H9 (cell line): ENCODE data around the gene WDR7. TPM values are rescaled to one million over a fixed set of nuclear protein-coding genes. Genes with fewer than 3 reads are reported as not detected.

Source experiments
- DNase-seq: peaks from one replicate; pipeline ENCODE4 v3.0.0-alpha.2; 2017
- H2AFZ ChIP-seq: one replicate; pipeline ENCODE4 v1.6.1; 2013; ENCODE audit warnings: mild to moderate bottlenecking, low read length, control low read depth, moderate library complexity
- H2AK5ac ChIP-seq: 2 replicates; pipeline ENCODE4 v1.6.1; 2013; ENCODE audit warnings: low read length, control low read depth, mixed read lengths; ENCODE audit not compliant: insufficient read length
- H2BK120ac ChIP-seq: one replicate; pipeline ENCODE4 v1.6.1; 2013; ENCODE audit warnings: low read depth, mild to moderate bottlenecking, low read length, control low read depth, inconsistent platforms; ENCODE audit not compliant: poor library complexity, severe bottlenecking
- H2BK12ac ChIP-seq: 2 replicates; pipeline ENCODE4 v1.6.1; 2013; ENCODE audit warnings: low read length, control low read depth, mixed read lengths, low read depth; ENCODE audit not compliant: insufficient read length
- H2BK15ac ChIP-seq: 2 replicates; pipeline ENCODE4 v1.6.1; 2013; ENCODE audit warnings: low read depth, low read length, control low read depth
- H2BK20ac ChIP-seq: one replicate; pipeline ENCODE4 v1.6.1; 2013; ENCODE audit warnings: low read depth, mild to moderate bottlenecking, low read length, control low read depth, inconsistent platforms; ENCODE audit not compliant: poor library complexity, severe bottlenecking
- H2BK5ac ChIP-seq: 2 replicates; pipeline ENCODE4 v1.6.1; 2013; ENCODE audit warnings: low read length, control low read depth, mixed read lengths; ENCODE audit not compliant: insufficient read length
- H3K14ac ChIP-seq: 2 replicates; pipeline ENCODE4 v1.6.1; 2013; ENCODE audit warnings: low read length, control low read depth; ENCODE audit not compliant: insufficient read depth
- H3K18ac ChIP-seq: 2 replicates; pipeline ENCODE4 v1.6.1; 2013; ENCODE audit warnings: low read depth, mild to moderate bottlenecking, mixed read lengths, low read length, control low read depth; ENCODE audit not compliant: insufficient read length
- H3K23ac ChIP-seq: 2 replicates; pipeline ENCODE4 v1.6.1; 2013; ENCODE audit warnings: low read length, control low read depth, mixed read lengths, low read depth; ENCODE audit not compliant: insufficient read length
- H3K23me2 ChIP-seq: 2 replicates; pipeline ENCODE4 v1.6.1; 2013; ENCODE audit warnings: low read depth, mild to moderate bottlenecking, mixed read lengths, low read length, control low read depth; ENCODE audit not compliant: insufficient read length, poor library complexity, severe bottlenecking
- H3K27ac ChIP-seq: 2 replicates; pipeline ENCODE4 v1.5.1; 2013; ENCODE audit warnings: low read length, control low read depth, mixed read lengths, low read depth; ENCODE audit not compliant: insufficient read length
- H3K27me3 ChIP-seq: 2 replicates; pipeline ENCODE4 v1.6.1; 2013; ENCODE audit warnings: low read length, control low read depth, inconsistent platforms; ENCODE audit not compliant: insufficient read depth
- H3K4ac ChIP-seq: 2 replicates; pipeline ENCODE4 v1.6.1; 2013; ENCODE audit warnings: low read depth, mild to moderate bottlenecking, control low read depth, inconsistent platforms, low read length, moderate library complexity
- H3K4me1 ChIP-seq: 2 replicates; pipeline ENCODE4 v1.6.1; 2013; ENCODE audit warnings: low read length, control low read depth, inconsistent platforms; ENCODE audit not compliant: insufficient read depth
- H3K4me2 ChIP-seq: 2 replicates; pipeline ENCODE4 v1.6.1; 2013; ENCODE audit warnings: low read length, control low read depth, mixed read lengths; ENCODE audit not compliant: insufficient read length, insufficient read depth
- H3K56ac ChIP-seq: 2 replicates; pipeline ENCODE4 v1.6.1; 2013; ENCODE audit warnings: low read depth, mild to moderate bottlenecking, mixed read lengths, low read length, control low read depth; ENCODE audit not compliant: insufficient read length
- H3K79me1 ChIP-seq: 2 replicates; pipeline ENCODE4 v1.6.1; 2013; ENCODE audit warnings: low read depth, mild to moderate bottlenecking, moderate library complexity, low read length, control low read depth, inconsistent platforms; ENCODE audit not compliant: insufficient read depth, poor library complexity, severe bottlenecking
- H3K79me2 ChIP-seq: 2 replicates; pipeline ENCODE4 v1.6.1; 2013; ENCODE audit warnings: low read length, control low read depth, inconsistent platforms; ENCODE audit not compliant: insufficient read depth
- H3K9ac ChIP-seq: 2 replicates; pipeline ENCODE4 v1.6.1; 2013; ENCODE audit warnings: low read length, control low read depth, mixed read lengths; ENCODE audit not compliant: insufficient read length; ENCODE audit errors: extremely low read depth
- H3K9me3 ChIP-seq: one replicate; pipeline ENCODE4 v1.6.1; 2013; ENCODE audit warnings: low read depth, low read length, inconsistent platforms; ENCODE audit not compliant: control insufficient read depth
- H3T11ph ChIP-seq: one replicate; pipeline ENCODE4 v1.6.1; 2013; ENCODE audit warnings: mild to moderate bottlenecking, low read length, control low read depth, inconsistent platforms
- H4K20me1 ChIP-seq: one replicate; pipeline ENCODE4 v1.6.1; 2013; ENCODE audit not compliant: control insufficient read depth, insufficient read length, insufficient read depth
- H4K5ac ChIP-seq: 2 replicates; pipeline ENCODE4 v1.6.1; 2013; ENCODE audit warnings: low read depth, mild to moderate bottlenecking, mixed read lengths, low read length, control low read depth; ENCODE audit not compliant: insufficient read length
- H4K8ac ChIP-seq: replicated peaks from 2 replicates; pipeline ENCODE4 v1.6.1; 2013; ENCODE audit warnings: low read length, control low read depth, mixed read lengths, low read depth; ENCODE audit not compliant: insufficient read length
- H4K91ac ChIP-seq: 2 replicates; pipeline ENCODE4 v1.6.1; 2013; ENCODE audit warnings: low read depth, mild to moderate bottlenecking, moderate library complexity, mixed read lengths, low read length, control low read depth; ENCODE audit not compliant: insufficient read length
- H3K27ac Mint-ChIP-seq, 3 experiments: 2 replicates in 2 of 3; 3 replicates in 1 of 3; pipeline ENCODE4 v1.8.0; 2020 to 2021; ENCODE audit warnings: mixed read lengths in 3 of 3, mild to moderate bottlenecking in 1 of 3, moderate library complexity in 1 of 3
- H3K27me3 Mint-ChIP-seq: 2 replicates; pipeline ENCODE4 v1.8.0; 2021; ENCODE audit warnings: low read depth, mild to moderate bottlenecking, moderate library complexity, mixed read lengths
- H3K36me3 Mint-ChIP-seq, 3 experiments: 2 replicates in 2 of 3; 3 replicates in 1 of 3; pipeline ENCODE4 v1.8.0; 2020 to 2021; ENCODE audit warnings: low read depth in 3 of 3, mixed read lengths in 3 of 3; ENCODE audit not compliant: insufficient read depth in 1 of 3
- H3K4me1 Mint-ChIP-seq, 2 experiments: 2 replicates each; pipeline ENCODE4 v1.8.0; 2020; ENCODE audit warnings: mixed read lengths in 2 of 2
- H3K4me3 Mint-ChIP-seq, 2 experiments: 2 replicates in 1 of 2; 3 replicates in 1 of 2; pipeline ENCODE4 v1.8.0; 2020 to 2021; ENCODE audit warnings: mild to moderate bottlenecking in 2 of 2, mixed read lengths in 2 of 2, moderate library complexity in 1 of 2
- H3K9me3 Mint-ChIP-seq, 2 experiments: 2 replicates in 1 of 2; 3 replicates in 1 of 2; pipeline ENCODE4 v1.8.0; 2020; ENCODE audit warnings: mild to moderate bottlenecking in 2 of 2, mixed read lengths in 2 of 2, moderate library complexity in 1 of 2
- CTCF ChIP-seq: fragments of 200-600 bp; sonication (generic); conservative IDR thresholded peaks from 3 replicates; pipeline ENCODE4 v1.8.0; 2021; ENCODE audit warnings: antibody characterized with exemption, mild to moderate bottlenecking
- WGBS: extraction: QIAGEN DNeasy Blood & Tissue Kit; methylation state at CpG from one replicate; pipeline ENCODE4 v1.1.7; 2013; ENCODE audit warnings: missing lambda C conversion rate, low lambda C conversion rate, mixed read lengths; ENCODE audit not compliant: insufficient read length; ENCODE audit errors: extremely low coverage; 5-methylcytosine and 5-hydroxymethylcytosine counted together
- total RNA-seq: library from RNA; stranded (reverse); gene quantifications from 2 replicates; pipeline ENCODE4 v1.2.1, GENCODE V29; 2021

WDR7 gene
- total RNA-seq, 1 experiment from 2014 or later: 14.8 TPM

GRCh38 chr18:56658261-56658660 lies 7.1 kb downstream of the WDR7 start:
- Histone ChIP-seq H3K9me3 (no peaks in the 10 kb centered on the region), H2BK20ac (no peak overlapping the region), H3K79me1 (no peaks in the 10 kb centered on the region), H2BK15ac (no peak overlapping the region), H4K5ac (no peak overlapping the region), H3T11ph (no peak overlapping the region), H3K4ac (no peak overlapping the region), H3K4me1 (no peaks in the 10 kb centered on the region), H3K4me2 (no peak overlapping the region), H2BK5ac (no peak overlapping the region), H3K23me2 (no peaks in the 10 kb centered on the region), H3K18ac (no peak overlapping the region), H3K14ac (no peak overlapping the region), H3K23ac (no peak overlapping the region), H3K9ac (no peak overlapping the region), H4K91ac (no peak overlapping the region), H4K8ac (no peak overlapping the region), H2BK120ac (no peak overlapping the region), H2BK12ac (no peak overlapping the region), H3K56ac (no peak overlapping the region), H2AK5ac (no peak overlapping the region), H3K79me2 (peaks cover 3% of the 10 kb centered on the region; the same call in 1 of the 2 replicates), H4K20me1 (no peaks in the 10 kb centered on the region), H3K27ac (no peak overlapping the region), H2AFZ (no peak overlapping the region), H3K27me3 (no peaks in the 10 kb centered on the region)
- no peak overlapping the region for H3K27ac Mint-ChIP-seq
- peaks cover 0 to 5% (median 0%) of the 10 kb centered on the region in 3 experiments; a peak in 2 of 7 replicates for H3K36me3 Mint-ChIP-seq
- TF ChIP-seq CTCF: no peak
- DNase-seq: no peak
- no CpG with 5 or more reads among the region's 2 CpGs for WGBS
- H3K4me3 Mint-ChIP-seq: no peak overlapping the region
- H3K4me1 Mint-ChIP-seq: peaks cover 8 to 10% of the 10 kb centered on the region in 2 experiments
- H3K27me3 Mint-ChIP-seq: no peaks in the 10 kb centered on the region; the same call in 1 of the 2 replicates
- peaks cover 5 to 7% of the 10 kb centered on the region in 2 experiments; a peak in 2 of 5 replicates for H3K9me3 Mint-ChIP-seq
